BE2C (cell line): ENCODE results near the gene GIMAP6.
"Not testable (repeated sequence)": the region's sequence is repeated elsewhere in the genome, so short reads cannot be mapped to it uniquely, and the experiment has no call there.

Experiments
- DNase-seq: peaks from one replicate; pipeline ENCODE4 v3.0.0-alpha.2; 2020
- H3K27me3 ChIP-seq: fragments of 250-450 bp; sonication (Bioruptor Pico); 2 replicates; pipeline ENCODE4 v1.5.1; 2020; ENCODE audit warnings: mild to moderate bottlenecking
- H3K36me3 ChIP-seq: fragments of 250-450 bp; sonication (Bioruptor Pico); 2 replicates; pipeline ENCODE4 v1.5.1; 2020; ENCODE audit warnings: mild to moderate bottlenecking
- H3K4me1 ChIP-seq: fragments of 250-450 bp; sonication (Bioruptor Pico); 2 replicates; pipeline ENCODE4 v1.5.1; 2020
- H3K4me3 ChIP-seq: 2 replicates; pipeline ENCODE4 v1.5.1; 2011; ENCODE audit warnings: low read depth, low read length
- H3K9me3 ChIP-seq: fragments of 250-450 bp; sonication (Bioruptor Pico); 2 replicates; pipeline ENCODE4 v1.5.1; 2020
- CTCF ChIP-seq: IDR thresholded peaks from 2 replicates; pipeline ENCODE4 v1.5.1; 2012; ENCODE audit warnings: mild to moderate bottlenecking, low read depth, low read length

The GIMAP6 gene

GRCh38 chr7:150613880-150614279 lies 18.3 kb downstream of the GIMAP6 start:
- no peak for TF ChIP-seq CTCF
- Histone ChIP-seq H3K4me3 (no peak overlapping the region), H3K9me3 (no peaks in the 10 kb centered on the region), H3K27me3 (no peaks in the 10 kb centered on the region), H3K36me3 (no peaks in the 10 kb centered on the region), H3K4me1 (no peaks in the 10 kb centered on the region)
- no peak for DNase-seq

- H3K4me3 ChIP-seq, result no peak overlapping the region
- H3K36me3 ChIP-seq, result no peaks in the 10 kb centered on the region
- no peaks in the 10 kb centered on the region for H3K9me3 ChIP-seq
- no peak for TF ChIP-seq CTCF
- DNase-seq, result no peak
- H3K27me3 ChIP-seq, result no peaks in the 10 kb centered on the region
- H3K4me1 ChIP-seq, result no peaks in the 10 kb centered on the region
Observed at GRCh38 chr7:150612925-150613324, 19.3 kb downstream of the GIMAP6 start.

- no peaks in the 10 kb centered on the region for H3K9me3 ChIP-seq
- no peak for DNase-seq
- H3K36me3 ChIP-seq, result no peaks in the 10 kb centered on the region
- H3K4me1 ChIP-seq, result no peaks in the 10 kb centered on the region
- no peak for TF ChIP-seq CTCF
- no peaks in the 10 kb centered on the region; the same call in 1 of the 2 replicates for H3K27me3 ChIP-seq
- H3K4me3 ChIP-seq, result no peak overlapping the region
Observed at GRCh38 chr7:150610233-150610632, 22.0 kb downstream of the GIMAP6 start.

GRCh38 chr7:150603600-150603999 lies 28.6 kb downstream of the GIMAP6 start:
- H3K36me3 ChIP-seq, H3K9me3 ChIP-seq, DNase-seq: not testable (repeated sequence)

GRCh38 chr7:150595361-150595760 lies 36.8 kb downstream of the GIMAP6 start:
- no peak for DNase-seq
- no peaks in the 10 kb centered on the region; the same call in 1 of the 2 replicates for H3K27me3 ChIP-seq
- no peaks in the 10 kb centered on the region for H3K9me3 ChIP-seq
- no peaks in the 10 kb centered on the region for H3K36me3 ChIP-seq
- H3K4me3 ChIP-seq, result no peak overlapping the region
- no peak for TF ChIP-seq CTCF
- H3K4me1 ChIP-seq, result no peaks in the 10 kb centered on the region

More at GRCh38 chr7:150603600-150603999, 28.6 kb downstream of the GIMAP6 start:
- not testable (repeated sequence) for H3K4me1 ChIP-seq, H3K4me3 ChIP-seq, H3K27me3 ChIP-seq

- no peak for DNase-seq
- Histone ChIP-seq H3K4me1 (no peaks in the 10 kb centered on the region), H3K27me3 (no peaks in the 10 kb centered on the region; the same call in 1 of the 2 replicates), H3K36me3 (no peaks in the 10 kb centered on the region), H3K4me3 (no peak overlapping the region), H3K9me3 (no peaks in the 10 kb centered on the region)
- TF ChIP-seq CTCF, result no peak
Observed at GRCh38 chr7:150594805-150595204, 37.4 kb downstream of the GIMAP6 start.

- no peaks in the 10 kb centered on the region for H3K9me3 ChIP-seq
- H3K4me1 ChIP-seq, result no peaks in the 10 kb centered on the region
- TF ChIP-seq CTCF, result no peak
- H3K27me3 ChIP-seq, result no peaks in the 10 kb centered on the region
- no peaks in the 10 kb centered on the region for H3K36me3 ChIP-seq
- no peak for DNase-seq
- no peak overlapping the region for H3K4me3 ChIP-seq
Observed at GRCh38 chr7:150587551-150587950, 44.6 kb downstream of the GIMAP6 start.
